ENCODE data around the gene KCNH6.

DNA sequence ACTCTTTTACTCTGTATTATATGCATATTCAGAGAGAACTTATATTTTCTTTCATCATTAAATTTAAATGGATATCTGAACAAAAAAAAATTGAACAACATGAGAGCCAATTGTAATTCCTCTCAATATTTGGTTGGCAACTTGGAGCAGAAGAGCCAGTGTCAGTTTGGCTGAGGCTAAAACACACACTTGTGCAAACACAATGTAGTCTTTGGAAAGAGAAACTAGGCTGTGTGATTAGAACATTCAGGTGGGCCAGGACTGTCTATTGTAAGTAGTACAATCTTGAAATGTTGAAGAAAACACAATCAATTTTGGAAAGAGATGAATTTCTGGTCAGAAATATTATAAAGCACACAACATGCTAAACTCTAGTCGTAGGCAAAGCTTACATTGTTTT lies 44.1 kb downstream of the KCNH6 start:
- TF ChIP-seq TEAD4 (IDR thresholded peaks at IDR 0.05; ENCODE audit: borderline replicate concordance, insufficient read depth) (no peak), RFX5 (IDR thresholded peaks at IDR 0.05; ENCODE audit: low read length) (no peak), EP300 (IDR thresholded peaks at IDR 0.05; ENCODE audit: borderline replicate concordance in 1 of 2, low read depth in 1 of 2, low read length in 1 of 2) (no peak), MXI1 (IDR thresholded peaks at IDR 0.05; ENCODE audit: low read depth, low read length) (no peak), CTCF (IDR thresholded peaks at IDR 0.05) (no peak), GABPA (IDR thresholded peaks at IDR 0.05; ENCODE audit: low read depth) (no peak), YY1 (IDR thresholded peaks at IDR 0.05; ENCODE audit: low read depth) (no peak), RCOR1 (IDR thresholded peaks at IDR 0.05; ENCODE audit: low read length) (no peak)
- TF ChIP-seq, protein P1, sequence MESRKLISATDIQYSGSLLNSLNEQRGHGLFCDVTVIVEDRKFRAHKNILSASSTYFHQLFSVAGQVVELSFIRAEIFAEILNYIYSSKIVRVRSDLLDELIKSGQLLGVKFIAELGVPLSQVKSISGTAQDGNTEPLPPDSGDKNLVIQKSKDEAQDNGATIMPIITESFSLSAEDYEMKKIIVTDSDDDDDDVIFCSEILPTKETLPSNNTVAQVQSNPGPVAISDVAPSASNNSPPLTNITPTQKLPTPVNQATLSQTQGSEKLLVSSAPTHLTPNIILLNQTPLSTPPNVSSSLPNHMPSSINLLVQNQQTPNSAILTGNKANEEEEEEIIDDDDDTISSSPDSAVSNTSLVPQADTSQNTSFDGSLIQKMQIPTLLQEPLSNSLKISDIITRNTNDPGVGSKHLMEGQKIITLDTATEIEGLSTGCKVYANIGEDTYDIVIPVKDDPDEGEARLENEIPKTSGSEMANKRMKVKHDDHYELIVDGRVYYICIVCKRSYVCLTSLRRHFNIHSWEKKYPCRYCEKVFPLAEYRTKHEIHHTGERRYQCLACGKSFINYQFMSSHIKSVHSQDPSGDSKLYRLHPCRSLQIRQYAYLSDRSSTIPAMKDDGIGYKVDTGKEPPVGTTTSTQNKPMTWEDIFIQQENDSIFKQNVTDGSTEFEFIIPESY (IDR thresholded peaks at IDR 0.05; ENCODE audit: borderline replicate concordance, low read depth) = no peak

Measured in SK-N-SH (cell line).